NCI-H1092 treated with DMSO at 0.1 percent for 48 hours (cell line): ENCODE data around the gene ANAPC7.
A peak's percentile ranks its signal among the peaks of the same experiment; 100 is the strongest.
"Not testable (repeated sequence)": the region's sequence is repeated elsewhere in the genome, so short reads cannot be mapped to it uniquely, and the experiment has no call there.

Experiments
- DNase-seq: peaks from one replicate; lab custom pipeline; 2025; lab: John Stamatoyannopoulos, UW

Gene ANAPC7

DNA sequence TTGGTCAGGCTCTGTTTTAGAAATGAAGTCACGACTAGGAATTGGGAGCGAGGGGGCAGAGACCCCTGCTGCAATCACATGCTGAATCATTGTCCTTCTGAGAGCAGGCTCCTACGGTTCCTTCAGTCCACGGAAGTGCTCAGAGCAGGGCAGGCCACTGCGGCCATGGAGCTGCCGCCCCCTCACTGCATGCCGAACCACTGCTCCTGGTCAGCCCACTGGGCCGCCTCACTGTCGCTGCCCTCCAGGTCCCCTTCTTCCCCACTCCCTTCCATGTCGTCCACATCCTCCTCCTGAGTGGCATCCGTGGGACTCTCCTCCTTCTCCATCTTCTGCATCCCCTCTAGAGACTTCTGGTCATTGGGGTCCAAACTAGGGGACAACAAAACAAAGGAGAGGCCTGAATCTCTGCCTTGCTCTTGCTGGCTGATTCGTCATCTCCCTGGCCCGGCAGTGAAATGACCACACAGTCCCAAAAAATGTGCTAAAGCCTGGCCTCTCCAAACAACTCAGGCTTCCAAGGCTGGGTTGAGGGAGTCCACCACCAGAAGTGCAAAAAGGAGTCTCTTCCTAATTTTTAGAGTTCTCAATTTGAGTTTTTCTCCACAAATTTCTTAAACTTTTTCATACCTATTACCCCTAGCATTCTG lies 29.4 kb downstream of the ANAPC7 start:
- DNase-seq, result no peak

DNA sequence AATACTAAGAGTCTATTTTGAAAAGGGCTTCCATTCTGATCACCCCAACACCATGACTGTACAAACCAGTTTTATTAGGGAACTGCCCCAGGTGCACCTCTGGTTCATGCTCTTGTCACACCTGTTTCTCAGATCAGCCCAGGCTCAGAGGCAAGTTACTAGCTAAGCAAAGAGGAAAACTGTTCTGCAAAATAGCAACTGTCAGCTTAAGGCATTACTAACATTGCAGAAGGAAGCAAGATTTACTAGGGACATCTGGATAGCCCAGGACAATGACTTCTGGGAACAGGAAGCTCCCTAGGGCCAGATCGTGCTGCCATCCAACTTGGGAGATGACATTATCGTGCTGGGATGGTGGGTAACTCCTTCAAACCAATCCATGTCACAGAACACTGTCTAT lies 30.1 kb downstream of the ANAPC7 start:
- no peak for DNase-seq

DNA sequence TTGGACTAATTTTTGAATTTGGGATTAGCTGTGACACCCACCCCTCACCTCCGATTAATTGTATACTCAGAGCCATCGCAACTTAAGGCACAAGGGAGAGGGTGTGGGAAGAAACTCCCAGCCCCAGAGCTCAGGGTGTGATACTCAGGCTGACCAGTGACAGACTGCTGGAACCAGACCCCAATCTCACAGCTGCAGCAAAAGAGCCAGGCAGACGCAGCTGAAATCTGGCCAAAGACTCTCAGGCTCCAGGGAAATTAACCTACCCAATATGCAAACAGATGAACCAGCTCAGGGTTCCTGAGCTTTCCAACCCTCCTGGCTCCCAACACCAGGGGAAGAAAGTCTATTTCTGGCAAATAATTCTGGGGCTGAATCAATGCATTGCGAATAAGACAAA lies 30.5 kb downstream of the ANAPC7 start:
- no peak for DNase-seq

DNA sequence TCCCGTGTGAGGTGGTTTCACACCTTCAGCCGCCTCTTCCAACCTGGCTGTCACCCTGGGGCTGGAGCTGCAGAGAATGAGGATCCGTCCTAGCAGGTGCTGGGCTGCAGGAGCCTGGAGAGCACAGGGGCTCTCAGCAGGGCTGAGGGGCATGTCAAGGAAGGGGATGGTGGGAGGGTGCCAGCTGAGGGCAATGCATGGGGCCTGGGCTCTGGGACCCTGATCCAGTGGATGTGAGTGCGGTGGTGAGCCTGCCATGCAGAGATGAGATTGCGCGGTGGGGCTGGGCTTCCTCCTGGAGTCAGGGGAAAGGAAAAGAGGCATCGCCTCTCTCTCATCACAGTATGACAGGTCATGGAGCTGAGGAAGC lies 31.5 kb downstream of the ANAPC7 start:
- no peak for DNase-seq

DNA sequence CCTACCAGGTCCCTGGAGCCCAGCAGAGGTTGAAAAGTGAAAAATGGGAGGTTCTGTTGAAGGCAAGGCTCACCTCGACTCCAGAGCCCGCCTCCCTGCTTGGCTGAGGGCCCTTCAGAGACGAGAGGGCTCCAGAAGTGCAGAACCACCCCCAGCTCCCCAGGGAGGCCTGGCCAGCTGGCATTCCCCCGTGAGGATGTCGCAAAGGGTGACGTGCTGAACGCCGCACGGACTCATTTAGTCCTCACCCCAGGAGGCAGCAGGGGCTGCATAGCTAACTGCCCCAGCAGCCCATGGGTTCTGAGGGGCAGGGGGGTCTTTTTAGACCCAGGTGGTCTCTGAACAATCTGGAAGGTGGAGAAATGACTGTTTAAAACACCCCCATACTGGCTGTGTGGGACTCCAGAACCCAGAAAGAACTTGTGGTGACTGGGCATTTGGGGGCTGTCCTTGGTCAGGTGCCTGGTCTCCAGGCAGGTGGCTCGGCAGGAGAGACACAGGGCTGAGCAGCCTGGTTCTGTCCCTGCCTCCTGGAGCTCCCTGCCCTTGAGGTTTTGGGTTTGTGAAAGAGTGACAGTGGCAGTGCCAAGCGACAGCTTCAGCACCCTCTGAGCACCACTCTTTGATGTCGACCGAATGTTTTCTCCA lies 32.0 kb downstream of the ANAPC7 start:
- DNase-seq, result peak; percentile 16

DNA sequence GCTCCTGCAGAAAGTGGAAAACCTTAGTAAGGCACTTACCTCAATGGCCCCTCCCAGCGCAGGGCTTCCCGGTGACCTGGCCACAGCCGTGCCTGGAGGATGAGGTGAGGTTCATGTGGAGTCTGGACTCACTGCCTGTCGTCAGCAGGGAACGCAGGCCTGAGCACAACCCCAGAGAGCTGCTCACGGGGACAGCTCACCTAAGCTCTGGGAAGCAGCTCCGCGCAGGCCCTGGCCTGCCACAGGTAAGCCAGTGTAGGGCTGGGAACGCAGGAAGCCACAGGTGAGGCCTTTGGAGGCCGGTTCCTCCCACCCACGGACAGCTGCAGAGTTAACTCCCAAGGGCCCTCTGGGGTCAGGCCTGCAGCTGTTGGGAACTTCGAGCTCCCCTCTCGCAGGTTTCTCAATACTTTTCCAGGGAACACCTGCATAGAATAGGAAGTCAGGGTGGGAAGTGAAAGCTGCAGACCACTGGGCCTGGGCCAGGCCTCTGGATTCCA lies 32.7 kb downstream of the ANAPC7 start:
- DNase-seq, result no peak

DNA sequence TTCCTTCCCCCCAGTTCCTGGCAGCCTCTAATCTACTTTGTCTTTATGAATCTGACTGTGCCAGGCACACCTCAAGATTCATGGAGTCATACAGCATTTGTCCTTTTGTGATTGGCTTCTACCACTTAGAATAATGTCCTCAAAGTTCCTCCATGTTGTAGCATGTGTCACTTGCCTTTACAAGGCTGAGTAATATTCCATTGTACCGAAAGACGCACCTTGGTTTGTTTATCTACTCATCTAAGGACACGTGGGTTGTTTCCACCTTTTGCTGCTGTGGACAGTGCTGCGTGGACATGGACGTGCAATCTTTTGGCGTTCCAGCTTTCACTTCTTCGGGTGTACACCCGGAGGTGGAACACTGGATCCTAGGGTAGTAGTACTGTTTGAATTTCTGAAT lies 33.5 kb downstream of the ANAPC7 start:
- no peak for DNase-seq

DNA sequence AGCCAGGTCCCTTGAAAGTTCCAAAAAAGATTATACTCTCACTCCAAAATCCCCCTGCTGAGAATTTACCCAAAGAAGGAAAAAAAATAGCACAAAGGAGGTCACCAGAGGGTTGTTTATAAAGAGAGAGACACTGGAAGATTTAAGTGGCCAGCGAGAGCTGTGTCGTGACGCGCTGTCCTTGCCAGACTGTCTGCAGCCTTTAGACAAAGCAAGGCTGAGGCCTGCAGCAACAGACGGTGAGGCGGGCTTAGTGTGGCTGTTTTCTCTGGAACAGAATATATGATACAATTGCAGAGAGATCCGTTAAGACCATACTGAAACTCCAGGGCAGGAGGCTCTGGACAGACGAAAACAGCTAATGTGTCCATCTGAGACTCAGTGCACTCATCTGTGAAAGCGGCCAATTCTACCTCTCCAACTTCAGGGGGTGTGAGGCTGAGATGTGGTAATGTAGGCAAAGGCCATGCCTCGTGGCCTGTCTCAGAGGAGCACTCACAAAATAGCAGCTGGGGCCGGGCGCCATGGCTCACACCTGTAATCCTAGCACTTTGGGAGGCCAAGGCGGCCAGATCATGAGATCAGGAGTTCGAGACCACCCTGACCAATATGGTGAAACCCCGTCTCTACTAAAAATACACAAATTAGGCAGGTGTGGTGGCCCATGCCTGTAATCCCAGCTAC lies 36.2 kb downstream of the ANAPC7 start:
- no peak for DNase-seq

DNA sequence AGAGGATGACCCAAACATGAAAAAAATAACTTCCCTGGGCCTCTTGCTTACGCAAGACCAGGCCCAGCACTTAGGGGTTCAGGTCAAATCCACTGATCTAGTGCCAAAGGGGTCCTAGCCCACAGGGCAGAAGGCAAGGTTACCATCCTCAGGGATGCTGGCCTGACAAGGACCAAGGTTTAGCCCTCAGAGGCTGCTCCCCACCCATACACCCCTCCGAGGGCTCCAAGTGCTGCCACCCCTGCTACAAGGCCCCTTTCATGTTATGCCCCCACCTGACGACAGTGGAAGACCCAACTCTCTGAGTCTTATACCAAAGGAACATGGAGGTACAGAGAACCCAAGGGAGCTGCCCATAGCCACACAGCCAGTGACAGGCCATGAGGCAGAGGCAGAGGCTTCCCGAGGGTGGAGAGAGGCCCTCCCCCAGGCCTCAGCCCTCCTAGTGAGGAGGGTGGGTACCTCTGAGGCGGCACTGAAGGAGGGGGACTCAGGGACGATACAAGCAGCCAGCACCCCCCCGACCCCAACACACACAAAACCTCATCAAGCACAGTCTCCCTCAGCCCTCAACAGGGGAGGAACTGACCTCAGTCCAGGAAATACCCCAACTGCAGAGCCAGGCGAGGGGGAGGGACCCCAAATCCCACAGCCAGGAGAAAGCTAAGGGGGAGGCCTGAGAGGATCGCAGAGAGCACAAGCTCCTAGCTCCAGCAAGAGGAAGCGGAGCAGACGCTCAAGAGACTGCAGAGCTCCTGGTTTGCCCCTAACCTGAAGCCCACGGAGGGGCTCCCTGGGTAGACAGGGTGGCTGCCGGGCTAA lies 37.0 kb downstream of the ANAPC7 start:
- DNase-seq, result no peak

DNA sequence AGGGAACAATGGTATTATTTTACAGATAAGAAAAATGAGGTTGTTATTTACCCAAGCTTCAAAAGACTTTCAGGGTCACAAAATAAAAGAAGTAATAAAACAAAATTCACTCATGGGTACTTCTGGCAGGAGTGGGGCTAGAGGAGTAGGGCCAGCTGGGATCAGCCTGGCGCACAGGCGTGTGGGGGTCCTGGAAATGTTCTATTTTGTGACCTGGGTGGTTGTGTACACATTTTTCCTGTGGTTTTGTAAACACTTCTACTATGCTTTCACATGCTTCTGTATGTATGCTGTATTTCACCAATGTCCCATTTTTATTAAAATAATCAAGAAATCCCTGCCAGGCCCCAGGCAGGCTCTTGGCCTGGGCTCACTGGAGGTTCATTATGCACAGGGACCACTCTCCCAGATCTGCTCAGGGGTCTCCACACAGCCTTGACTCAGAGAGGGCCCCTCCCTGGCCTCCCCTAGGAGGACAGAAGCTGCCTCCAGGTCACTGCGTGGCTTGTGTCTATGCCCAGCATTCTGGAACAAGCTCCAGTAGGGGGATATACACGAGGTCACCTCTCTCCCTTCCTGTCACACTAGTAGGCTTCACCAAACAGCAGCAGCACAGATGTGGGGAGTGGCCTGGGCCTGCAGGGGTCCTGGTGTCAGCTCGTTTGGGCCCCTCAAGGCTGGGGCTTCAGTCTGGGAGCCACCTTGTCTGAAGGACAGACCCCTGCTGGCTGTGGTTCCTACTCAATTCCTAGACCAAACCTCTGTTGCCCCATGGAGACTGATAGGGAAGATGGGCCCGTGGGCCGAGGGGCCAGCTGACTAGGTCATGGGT lies 37.8 kb downstream of the ANAPC7 start:
- no peak for DNase-seq

DNA sequence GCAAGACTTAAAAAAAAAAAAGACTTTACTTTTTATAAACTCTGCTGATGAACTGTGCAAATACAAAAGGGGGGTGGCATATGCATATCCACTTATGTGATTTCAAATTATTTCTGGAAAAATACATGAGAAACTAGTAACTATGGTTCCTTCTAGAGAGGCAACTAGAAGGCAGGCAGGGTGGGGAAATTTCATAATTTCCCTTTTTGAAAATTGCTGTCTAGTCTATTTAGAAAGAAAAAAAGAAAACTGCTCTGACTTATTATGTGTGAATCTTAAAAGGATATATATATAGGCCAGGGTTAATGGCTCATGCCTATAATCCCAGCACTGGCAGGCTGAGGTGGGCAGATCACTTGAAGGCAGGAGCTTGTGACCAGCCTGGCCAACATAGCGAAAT lies 42.3 kb downstream of the ANAPC7 start:
- DNase-seq, result no peak

DNA sequence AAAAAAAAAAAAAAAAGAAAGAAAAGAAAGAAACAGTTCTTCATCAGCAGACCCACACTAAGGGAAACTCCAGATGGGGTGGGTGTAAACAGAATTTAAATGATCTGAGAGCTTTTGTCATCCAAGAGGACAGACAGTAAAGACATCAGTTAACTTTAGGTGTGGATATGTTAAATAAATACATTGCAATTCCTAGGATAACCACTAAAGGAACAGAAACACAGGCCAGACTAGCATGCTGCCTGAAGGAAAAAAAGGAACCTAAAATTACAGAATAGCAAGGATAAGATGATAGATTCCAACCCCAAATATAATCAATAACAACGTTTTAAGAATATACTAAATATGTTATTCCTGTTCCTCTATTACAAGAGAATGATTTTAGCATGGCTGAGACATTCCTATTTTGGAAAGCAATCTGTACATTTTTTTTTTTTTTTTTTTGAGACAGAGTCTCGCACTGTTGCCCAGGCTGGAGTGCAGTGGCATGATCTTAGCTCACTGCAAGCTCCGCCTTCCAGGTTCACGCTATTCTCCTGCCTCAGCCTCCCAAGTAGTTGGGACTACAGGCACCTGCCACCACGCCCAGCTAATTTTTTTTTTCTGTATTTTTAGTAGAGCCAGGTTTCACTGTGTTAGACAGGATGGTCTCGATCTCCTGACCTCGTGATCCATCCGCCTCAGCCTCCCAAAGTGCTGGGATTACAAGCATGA lies 45.0 kb downstream of the ANAPC7 start:
- not testable (repeated sequence) for DNase-seq

DNA sequence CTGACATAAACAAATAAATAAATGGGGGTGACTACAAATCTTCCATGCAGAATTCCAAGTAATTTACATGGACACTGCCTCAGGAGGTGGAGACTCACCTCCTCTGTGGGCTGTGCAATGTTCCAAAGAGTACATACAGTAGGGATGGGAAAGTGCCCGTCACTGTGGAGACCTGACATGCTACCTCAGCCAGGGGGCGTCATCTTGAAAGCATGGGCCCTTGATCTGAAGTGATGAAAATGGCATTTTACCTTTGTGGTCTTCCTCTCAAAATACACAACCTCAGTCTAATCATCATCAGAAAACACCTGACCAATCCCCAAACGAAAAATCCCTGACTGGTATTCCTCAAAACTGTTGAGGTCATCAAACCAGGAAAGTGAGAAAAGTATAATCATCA lies 48.4 kb downstream of the ANAPC7 start:
- no peak for DNase-seq

DNA sequence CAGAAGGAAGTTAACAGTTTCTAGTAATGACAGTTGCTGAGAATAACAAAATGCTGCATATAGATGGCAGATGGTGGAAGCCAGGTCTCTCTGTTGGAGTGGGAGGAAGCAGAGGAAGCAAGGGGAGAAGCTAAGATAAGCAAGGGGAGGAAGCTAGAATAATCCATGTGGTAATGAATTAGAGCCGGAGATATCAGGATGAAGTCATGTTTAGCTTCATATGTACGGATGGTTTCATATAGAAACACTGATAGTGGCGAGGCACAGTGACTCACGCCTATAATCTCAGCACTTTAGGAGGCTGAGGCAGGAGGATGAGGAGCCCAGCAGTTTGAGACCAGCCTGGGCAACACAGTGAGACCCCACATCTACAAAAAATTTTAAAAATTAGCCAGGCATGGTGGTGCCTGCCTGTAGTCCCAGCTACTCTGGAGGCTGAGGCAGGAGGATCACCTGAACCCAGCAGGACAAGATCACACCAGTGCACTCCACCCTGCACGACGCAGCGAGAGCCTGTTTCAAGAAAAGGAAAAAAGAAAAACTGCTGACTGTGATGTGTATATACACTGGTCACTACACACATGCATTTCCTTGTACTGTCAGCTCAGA lies 49.2 kb downstream of the ANAPC7 start:
- DNase-seq, result no peak

DNA sequence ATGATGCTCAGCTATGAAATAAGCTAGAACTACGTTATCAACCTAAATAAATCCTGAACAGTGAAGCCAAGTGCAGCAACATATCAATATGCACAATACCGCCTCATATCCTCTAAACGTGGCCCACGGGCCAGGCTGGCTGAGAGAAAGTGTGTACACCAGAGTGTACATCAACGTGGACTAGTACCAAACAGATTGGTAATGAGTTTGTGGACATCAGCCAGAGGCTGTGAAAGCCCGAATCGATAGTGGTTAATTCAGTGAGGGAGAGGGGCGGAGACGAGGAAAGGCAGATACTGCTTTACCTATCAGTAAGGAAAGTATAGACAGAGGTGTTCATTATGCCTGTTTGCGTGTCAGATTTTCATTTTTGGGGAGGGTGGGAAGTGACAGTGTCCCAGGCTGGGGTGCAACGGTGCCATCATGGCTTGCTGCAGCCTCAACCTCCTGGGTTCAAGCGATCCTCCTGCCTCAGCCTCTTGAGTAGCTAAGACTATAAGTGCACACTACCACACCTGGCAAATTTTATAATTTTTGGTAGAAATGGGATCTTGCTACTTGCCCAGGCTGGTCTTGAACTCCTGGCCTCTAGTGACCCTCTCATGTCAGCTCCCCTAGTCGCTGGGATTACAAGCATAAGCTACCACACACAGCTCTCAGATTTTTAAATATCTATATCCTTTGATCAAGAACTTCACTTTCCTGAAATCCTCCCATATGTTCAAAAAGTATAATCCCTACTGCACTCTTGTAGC lies 50.1 kb downstream of the ANAPC7 start:
- no peak for DNase-seq

DNA sequence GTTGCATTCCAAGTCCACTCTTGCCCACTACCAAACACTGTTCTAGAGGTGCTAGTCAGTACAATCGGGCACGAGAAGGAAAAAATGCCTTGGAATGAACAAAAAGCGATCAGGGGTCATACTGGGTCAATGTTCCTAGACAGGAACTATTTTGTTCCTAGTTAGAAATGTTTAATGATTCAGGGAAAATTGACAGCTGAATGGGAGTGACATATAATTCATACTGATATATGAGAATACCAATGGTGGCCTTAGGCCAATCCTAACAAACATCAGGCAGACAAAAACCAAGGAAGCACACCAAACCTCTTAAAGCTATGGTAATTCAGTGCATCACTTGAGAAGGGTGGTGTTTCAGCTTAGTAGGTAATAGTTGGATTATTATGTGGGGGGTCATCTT lies 51.1 kb downstream of the ANAPC7 start:
- DNase-seq, result no peak

DNA sequence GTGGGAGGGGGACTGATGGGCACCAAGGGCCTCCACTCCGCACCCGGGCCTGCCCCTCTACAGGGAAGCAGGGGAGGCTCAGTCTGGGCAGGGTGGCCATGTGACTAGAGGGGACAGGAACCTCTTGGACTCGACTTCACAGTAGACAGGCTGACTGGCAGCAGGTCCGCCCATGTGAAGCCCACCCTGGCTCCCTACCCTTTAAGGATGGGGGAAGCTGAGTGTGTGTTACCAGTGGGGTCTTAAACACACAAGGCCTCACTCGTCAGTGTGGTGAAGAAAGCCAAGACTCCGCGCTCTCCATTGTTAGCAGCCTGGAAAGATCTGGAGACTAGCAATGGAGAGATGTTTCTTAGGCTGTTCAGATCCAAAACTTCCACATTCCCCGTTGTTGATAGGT lies 52.4 kb downstream of the ANAPC7 start:
- no peak for DNase-seq

DNA sequence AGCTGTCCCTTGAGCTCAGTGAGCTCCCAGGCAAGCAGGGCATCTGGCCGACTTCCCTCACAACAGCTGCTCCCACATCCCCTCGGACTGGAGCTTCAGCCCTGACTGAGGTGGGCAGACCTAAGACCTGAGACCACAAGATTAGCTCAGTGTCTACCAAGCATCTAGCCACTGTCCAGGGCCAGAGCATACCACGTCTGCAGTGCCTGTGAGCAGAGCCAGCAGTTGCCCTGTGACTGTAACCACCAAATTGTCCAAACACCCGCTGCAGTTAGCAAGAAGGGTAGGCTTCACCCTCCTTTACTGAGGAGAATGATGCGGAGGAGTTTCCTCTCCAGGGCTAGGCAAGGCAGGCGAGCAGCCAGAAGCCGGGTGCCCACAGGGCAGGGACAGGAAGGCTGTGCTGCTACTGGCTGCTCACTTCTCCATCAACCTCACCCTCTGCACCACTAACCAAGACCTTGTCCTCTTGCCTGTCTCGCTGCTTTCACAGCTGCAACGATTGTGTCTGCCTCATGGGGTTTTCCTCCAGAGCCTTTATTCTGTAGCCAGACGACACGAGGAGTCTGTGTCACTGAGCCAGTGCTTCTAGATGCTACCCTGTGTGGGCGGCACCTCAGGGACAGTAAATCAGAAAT lies 53.9 kb downstream of the ANAPC7 start:
- no peak for DNase-seq

DNA sequence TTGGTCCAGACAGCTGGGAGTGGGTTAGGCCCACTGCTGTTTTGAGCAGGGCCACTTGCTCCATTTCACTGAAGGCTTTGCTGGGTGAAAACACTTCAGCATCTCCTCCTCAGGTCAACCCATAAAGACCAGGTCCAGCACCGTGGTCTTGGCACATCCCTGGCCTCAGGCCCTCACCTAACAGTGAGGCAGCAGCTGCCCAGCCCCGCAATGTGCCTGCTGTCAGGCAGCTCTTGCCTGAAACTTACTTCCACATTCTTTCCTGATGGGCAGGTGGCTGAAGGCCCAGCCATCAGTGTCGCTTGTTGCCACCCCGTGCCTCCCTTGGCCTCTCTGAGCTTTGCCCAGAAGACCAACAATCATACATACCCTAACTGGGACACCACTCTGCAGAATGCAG lies 54.4 kb downstream of the ANAPC7 start:
- DNase-seq, result no peak
